Stomach smooth muscle (tissue), 2 donors: Measurements from ENCODE around the gene ATG12.
"Not testable (repeated sequence)": the region's sequence is repeated elsewhere in the genome, so short reads cannot be mapped to it uniquely, and the experiment has no call there.

ENCODE experiments used
- H3K27ac ChIP-seq: one replicate; pipeline ENCODE4 v1.7.0; 2013; ENCODE audit warnings: mild to moderate bottlenecking, low read length, inconsistent platforms
- H3K27me3 ChIP-seq, 2 donors: one replicate each; pipeline ENCODE4 v1.7.0; 2013; ENCODE audit warnings: low read length in 2 of 2; ENCODE audit not compliant: insufficient read depth in 2 of 2, control insufficient read depth in 1 of 2
- H3K36me3 ChIP-seq, 2 donors: one replicate each; pipeline ENCODE4 v1.7.0; 2013; ENCODE audit warnings: low read length in 2 of 2; ENCODE audit not compliant: control insufficient read depth in 2 of 2, insufficient read depth in 2 of 2
- H3K4me1 ChIP-seq: one replicate; pipeline ENCODE4 v1.7.0; 2013; ENCODE audit warnings: low read length; ENCODE audit not compliant: control insufficient read depth, insufficient read depth
- H3K4me3 ChIP-seq, 2 donors: one replicate each; pipeline ENCODE4 v1.7.0; 2013; ENCODE audit warnings: low read length in 2 of 2
- H3K9ac ChIP-seq, 2 donors: one replicate each; pipeline ENCODE4 v1.7.0; 2013; ENCODE audit warnings: low read length in 2 of 2, mild to moderate bottlenecking in 1 of 2
- H3K9me3 ChIP-seq, 2 donors: one replicate each; pipeline ENCODE4 v1.7.0; 2013; ENCODE audit warnings: low read length in 2 of 2; ENCODE audit not compliant: control insufficient read depth in 2 of 2
- donor health status: healthy.
- donor health status: Pancreatic carcinoma.

Gene ATG12

DNA sequence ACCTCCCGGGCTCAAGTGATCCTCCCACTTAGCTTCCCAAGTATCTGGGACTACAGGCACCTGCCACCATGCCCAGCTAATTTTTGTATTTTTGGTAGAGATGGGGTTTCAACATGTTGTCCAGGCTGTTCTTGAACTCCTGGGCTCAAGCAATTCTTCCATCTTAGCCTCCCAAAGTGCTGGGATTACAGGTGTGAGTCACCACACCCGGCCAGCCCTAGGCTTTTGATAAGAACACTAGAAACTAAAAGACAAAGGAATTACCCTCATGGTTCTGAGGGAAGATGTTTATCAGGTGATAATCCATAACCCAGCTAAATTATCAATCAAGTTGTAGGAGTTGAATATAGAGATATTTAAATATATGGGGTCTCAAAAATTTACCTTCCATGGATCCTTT, 33.3 kb downstream of the ATG12 start:
- H3K36me3 ChIP-seq, H3K27ac ChIP-seq, H3K4me3 ChIP-seq, H3K9ac ChIP-seq, H3K27me3 ChIP-seq, H3K9me3 ChIP-seq, H3K4me1 ChIP-seq: not testable (repeated sequence)

DNA sequence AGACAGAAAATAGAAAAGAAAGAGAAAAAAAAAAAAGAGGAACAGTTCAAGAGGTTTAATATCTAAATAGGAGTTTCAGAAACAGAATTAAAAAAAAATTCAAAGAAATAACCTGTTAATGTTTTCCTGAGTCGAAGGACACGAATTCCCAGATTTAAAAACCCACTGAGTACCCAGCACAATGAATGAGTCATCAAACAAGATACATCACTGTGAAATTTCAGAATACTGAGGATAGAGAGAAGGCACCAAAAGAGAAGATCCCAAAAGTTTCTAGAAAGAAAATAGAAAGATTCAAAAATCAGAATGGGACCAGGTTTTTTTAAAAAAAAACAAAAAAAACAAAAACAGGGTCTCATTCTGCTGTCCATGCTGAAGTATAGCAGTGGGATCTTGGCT, 33.7 kb downstream of the ATG12 start:
- peaks cover 0 to 2% of the 10 kb centered on the region in 2 donors for H3K36me3 ChIP-seq
- H3K4me3 ChIP-seq = no peak overlapping the region
- H3K27ac ChIP-seq = no peak overlapping the region
- no peak overlapping the region for H3K9ac ChIP-seq
- H3K4me1 ChIP-seq = no peaks in the 10 kb centered on the region
- H3K9me3 ChIP-seq = no peaks in the 10 kb centered on the region
- no peaks in the 10 kb centered on the region for H3K27me3 ChIP-seq

DNA sequence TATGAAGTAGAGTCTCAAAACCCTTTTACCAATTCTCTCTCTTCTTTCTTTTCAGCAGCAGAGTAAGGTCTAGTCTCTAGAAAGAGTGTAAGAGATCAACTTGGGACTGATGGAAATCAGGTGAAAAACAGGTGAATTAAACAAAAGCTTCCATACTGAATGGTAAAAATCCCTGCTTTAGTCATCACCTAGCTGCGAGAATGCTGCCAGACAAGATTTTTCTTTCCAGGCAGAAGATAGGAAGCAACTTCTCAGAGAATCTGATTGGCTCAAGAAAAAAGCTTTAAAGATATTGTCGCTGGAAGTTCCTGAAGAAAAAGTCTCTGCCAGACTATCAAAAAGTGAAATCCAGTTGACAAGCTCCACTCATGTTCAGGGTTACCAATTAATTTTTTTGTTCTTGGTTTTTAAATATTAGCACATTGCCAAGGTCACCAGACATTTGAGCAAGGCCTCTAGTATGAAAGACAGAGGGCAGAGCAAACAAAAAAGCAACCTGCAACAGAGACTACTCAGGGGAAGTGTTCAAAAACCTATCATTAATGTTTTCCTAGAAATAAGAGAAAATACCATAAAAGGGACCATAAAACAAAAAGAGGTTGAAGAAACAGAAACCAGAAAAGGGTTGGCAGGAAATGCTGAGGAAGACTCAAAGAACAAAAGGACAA, 34.2 kb downstream of the ATG12 start:
- Histone ChIP-seq H3K4me3 (no peak overlapping the region), H3K9me3 (no peaks in the 10 kb centered on the region), H3K4me1 (no peaks in the 10 kb centered on the region), H3K27ac (no peak overlapping the region), H3K9ac (no peak overlapping the region), H3K27me3 (no peaks in the 10 kb centered on the region), H3K36me3 (peaks cover 0 to 2% of the 10 kb centered on the region in 2 donors)

DNA sequence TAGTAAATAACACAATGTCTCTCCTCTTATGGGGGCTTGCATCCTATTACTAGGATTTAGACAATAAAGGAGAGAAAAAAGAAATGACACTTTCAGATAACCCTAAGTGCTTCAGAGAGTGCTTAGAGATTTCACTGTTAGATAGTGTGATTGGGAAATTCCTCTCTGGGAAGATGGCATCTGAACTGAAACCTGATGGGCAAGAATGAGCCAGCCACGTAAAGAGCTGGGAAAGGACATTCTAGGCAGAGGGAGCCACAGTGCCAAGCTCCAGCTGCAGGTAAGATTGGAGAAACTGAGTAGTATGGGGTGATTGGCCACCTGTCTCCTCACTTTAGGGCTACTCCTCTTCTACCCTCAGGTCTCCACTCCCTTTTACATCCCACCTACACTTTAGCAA, 39.4 kb downstream of the ATG12 start:
- no peaks in the 10 kb centered on the region for H3K4me1 ChIP-seq
- no peaks in the 10 kb centered on the region for H3K36me3 ChIP-seq
- H3K9me3 ChIP-seq = no peaks in the 10 kb centered on the region
- H3K27me3 ChIP-seq = no peaks in the 10 kb centered on the region
- no peak overlapping the region for H3K27ac ChIP-seq
- no peak overlapping the region for H3K4me3 ChIP-seq
- no peak overlapping the region for H3K9ac ChIP-seq

DNA sequence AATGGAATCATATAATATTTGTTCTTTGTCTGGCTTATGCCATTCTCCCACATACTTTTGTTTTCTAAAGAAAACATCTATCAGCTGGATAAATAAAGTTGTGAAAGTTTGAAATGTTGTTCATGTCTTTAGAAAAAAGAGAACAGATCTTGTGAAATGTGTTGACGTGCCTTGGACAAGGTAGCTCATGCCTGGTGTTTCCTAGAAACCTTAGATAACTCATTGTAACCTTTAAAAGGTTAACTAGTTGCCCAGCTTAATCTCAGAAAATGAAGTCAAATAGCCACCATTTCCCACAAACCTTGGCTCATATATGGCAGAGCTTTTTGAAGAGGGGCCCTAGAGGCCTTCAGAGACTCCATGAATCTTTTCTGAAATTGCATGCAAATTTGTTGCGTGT, 40.2 kb downstream of the ATG12 start:
- Histone ChIP-seq H3K27ac (no peak overlapping the region), H3K9me3 (no peaks in the 10 kb centered on the region), H3K9ac (no peak overlapping the region), H3K36me3 (no peaks in the 10 kb centered on the region), H3K27me3 (no peaks in the 10 kb centered on the region), H3K4me3 (no peak overlapping the region), H3K4me1 (no peaks in the 10 kb centered on the region)

DNA sequence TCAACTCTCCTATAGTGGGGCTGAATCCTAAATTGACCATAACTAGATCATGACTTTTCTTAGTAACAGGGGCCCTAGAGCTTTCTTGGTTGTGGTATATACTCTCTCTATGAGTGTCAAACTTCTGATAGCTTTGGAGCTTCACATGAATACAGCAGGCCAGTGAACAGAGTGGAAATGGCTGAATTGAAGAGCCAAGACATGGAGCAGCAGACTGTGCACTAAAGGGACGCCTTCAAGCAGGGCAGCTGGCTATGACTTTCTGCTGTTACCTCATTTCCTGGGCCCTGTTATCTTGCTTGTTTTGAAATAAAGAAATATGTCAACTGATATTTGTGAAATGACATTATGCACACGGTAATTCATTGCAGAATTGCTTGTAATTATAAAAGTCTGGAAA, 41.3 kb downstream of the ATG12 start:
- Histone ChIP-seq H3K27ac (no peak overlapping the region), H3K36me3 (no peaks in the 10 kb centered on the region), H3K9me3 (no peaks in the 10 kb centered on the region), H3K9ac (no peak overlapping the region), H3K4me3 (no peak overlapping the region), H3K27me3 (no peaks in the 10 kb centered on the region), H3K4me1 (no peaks in the 10 kb centered on the region)

DNA sequence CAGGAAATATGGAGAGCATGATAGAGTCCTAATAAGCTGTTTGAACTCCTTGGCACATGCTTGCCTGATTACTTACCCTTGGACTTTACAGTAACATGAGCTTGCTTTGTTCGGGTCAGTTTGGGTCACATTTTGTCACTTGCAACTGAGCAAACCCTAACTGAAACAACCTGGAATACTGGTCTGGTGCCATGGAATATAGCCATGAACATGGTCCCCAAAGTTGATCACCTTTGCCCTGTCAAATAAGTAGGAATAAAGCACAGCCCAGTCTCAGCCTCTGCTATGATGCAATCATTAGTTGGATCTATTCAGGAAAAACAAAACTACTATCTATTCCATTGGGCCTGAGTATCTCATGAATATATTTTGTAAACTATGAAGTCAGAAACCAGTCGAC, 43.1 kb downstream of the ATG12 start:
- Histone ChIP-seq H3K27me3 (no peaks in the 10 kb centered on the region), H3K4me3 (no peak overlapping the region), H3K27ac (no peak overlapping the region), H3K4me1 (no peaks in the 10 kb centered on the region), H3K9me3 (no peaks in the 10 kb centered on the region), H3K9ac (no peak overlapping the region), H3K36me3 (no peaks in the 10 kb centered on the region)

DNA sequence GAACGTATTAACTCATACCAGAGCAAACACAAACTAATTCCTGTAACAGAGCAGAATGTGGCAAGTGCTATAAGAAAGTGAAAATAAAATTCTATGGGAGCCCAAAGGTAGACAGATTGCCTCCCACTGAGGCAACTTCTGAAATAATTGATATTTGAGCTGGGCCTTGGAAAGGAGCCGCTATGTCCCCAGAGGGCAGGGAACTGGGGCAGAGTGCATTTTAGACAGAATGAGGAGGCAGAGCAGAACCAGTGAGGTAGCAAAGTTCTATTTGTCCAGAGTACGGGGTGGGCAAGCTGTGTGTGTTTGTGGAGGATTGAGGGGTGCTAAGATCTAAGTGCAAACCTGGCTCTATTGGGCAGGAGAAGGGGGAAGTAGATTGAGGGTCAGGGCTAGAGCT, 44.7 kb downstream of the ATG12 start:
- Histone ChIP-seq H3K27ac (no peak overlapping the region), H3K36me3 (no peaks in the 10 kb centered on the region), H3K9ac (no peak overlapping the region)

DNA sequence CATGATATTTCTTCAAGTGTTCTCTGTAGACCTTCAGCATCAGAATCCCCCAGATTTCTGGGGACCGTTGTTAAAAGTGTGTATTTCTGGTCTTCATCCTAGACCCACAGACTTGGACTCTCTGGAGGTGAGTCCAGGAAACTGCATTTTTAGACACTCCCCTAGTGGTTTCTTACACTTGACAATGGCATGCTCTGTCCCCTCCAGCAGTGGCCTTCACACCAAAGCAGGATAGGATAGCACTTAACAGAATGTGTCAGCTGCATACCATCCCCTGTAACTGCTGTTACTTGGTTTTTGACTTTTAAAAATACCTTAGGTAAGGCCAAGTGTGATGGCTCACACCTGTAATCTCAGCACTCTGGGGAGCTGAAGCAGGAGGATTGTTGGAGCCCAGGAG, 45.7 kb downstream of the ATG12 start:
- Histone ChIP-seq H3K36me3 (no peaks in the 10 kb centered on the region), H3K27ac (no peak overlapping the region), H3K27me3 (no peaks in the 10 kb centered on the region), H3K9ac (no peak overlapping the region), H3K4me1 (no peaks in the 10 kb centered on the region), H3K9me3 (no peaks in the 10 kb centered on the region), H3K4me3 (no peak overlapping the region)

More for the DNA sequence above, 44.7 kb downstream of the ATG12 start:
- no peak overlapping the region for H3K4me3 ChIP-seq
- no peaks in the 10 kb centered on the region for H3K27me3 ChIP-seq
- no peaks in the 10 kb centered on the region for H3K4me1 ChIP-seq
- H3K9me3 ChIP-seq = no peaks in the 10 kb centered on the region

DNA sequence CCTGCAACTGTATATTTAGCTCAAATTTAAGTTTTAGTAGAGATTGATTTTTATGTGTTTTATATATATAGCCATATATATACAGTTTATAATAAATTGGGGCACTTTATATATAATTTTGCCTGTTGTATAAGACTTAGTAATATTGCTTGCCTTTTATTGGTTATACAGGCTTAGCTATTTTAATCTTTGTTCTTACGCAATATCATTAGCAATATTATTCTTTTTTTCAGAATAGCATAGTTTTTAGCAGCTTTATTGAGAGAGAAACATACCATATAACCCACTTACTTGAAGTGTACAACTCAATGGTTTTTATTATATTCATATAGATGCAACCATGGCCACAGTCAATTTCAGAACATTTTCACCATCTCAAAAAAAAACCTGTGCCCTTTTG, 52.9 kb downstream of the ATG12 start:
- Histone ChIP-seq H3K9ac (no peak overlapping the region), H3K36me3 (no peaks in the 10 kb centered on the region), H3K27ac (no peak overlapping the region)

DNA sequence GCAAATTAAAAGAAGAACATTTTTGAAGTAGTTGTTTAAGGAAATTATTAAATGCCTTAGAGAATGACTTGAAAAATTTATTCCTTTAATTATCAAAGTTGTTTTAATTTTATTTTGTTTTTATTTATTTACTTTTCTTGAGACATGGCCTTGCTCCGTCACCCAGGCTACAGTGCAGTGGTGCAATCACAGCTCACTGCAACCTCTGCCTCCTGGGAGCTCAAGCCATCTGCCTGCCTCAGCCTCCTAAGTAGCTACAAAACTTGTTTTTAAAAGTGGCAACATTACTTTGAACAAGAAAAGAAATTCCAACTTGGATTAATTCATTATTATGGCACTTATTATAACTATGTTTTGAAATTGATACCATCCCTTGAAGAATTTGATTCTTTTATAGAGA, 53.9 kb downstream of the ATG12 start:
- H3K36me3 ChIP-seq = no peaks in the 10 kb centered on the region
- H3K4me1 ChIP-seq = no peaks in the 10 kb centered on the region
- peaks cover 0 to 3% of the 10 kb centered on the region in 2 donors for H3K27me3 ChIP-seq
- no peak overlapping the region for H3K27ac ChIP-seq
- peaks cover 0 to 2% of the 10 kb centered on the region in 2 donors for H3K9me3 ChIP-seq
- H3K9ac ChIP-seq = no peak overlapping the region
- no peak overlapping the region for H3K4me3 ChIP-seq

More for the DNA sequence above, 52.9 kb downstream of the ATG12 start:
- Histone ChIP-seq H3K27me3 (peaks cover 0 to 3% of the 10 kb centered on the region in 2 donors), H3K4me1 (no peaks in the 10 kb centered on the region), H3K4me3 (no peak overlapping the region), H3K9me3 (peaks cover 0 to 2% of the 10 kb centered on the region in 2 donors)
